ENCODE data around the gene CTNNAL1.
A peak's percentile ranks its signal among the peaks of the same experiment; 100 is the strongest.
"Not testable (repeated sequence)": the region's sequence is repeated elsewhere in the genome, so short reads cannot be mapped to it uniquely, and the experiment has no call there.

The CTNNAL1 gene, protein sequence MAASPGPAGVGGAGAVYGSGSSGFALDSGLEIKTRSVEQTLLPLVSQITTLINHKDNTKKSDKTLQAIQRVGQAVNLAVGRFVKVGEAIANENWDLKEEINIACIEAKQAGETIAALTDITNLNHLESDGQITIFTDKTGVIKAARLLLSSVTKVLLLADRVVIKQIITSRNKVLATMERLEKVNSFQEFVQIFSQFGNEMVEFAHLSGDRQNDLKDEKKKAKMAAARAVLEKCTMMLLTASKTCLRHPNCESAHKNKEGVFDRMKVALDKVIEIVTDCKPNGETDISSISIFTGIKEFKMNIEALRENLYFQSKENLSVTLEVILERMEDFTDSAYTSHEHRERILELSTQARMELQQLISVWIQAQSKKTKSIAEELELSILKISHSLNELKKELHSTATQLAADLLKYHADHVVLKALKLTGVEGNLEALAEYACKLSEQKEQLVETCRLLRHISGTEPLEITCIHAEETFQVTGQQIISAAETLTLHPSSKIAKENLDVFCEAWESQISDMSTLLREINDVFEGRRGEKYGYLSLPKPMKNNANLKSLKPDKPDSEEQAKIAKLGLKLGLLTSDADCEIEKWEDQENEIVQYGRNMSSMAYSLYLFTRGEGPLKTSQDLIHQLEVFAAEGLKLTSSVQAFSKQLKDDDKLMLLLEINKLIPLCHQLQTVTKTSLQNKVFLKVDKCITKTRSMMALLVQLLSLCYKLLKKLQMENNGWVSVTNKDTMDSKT

DNA sequence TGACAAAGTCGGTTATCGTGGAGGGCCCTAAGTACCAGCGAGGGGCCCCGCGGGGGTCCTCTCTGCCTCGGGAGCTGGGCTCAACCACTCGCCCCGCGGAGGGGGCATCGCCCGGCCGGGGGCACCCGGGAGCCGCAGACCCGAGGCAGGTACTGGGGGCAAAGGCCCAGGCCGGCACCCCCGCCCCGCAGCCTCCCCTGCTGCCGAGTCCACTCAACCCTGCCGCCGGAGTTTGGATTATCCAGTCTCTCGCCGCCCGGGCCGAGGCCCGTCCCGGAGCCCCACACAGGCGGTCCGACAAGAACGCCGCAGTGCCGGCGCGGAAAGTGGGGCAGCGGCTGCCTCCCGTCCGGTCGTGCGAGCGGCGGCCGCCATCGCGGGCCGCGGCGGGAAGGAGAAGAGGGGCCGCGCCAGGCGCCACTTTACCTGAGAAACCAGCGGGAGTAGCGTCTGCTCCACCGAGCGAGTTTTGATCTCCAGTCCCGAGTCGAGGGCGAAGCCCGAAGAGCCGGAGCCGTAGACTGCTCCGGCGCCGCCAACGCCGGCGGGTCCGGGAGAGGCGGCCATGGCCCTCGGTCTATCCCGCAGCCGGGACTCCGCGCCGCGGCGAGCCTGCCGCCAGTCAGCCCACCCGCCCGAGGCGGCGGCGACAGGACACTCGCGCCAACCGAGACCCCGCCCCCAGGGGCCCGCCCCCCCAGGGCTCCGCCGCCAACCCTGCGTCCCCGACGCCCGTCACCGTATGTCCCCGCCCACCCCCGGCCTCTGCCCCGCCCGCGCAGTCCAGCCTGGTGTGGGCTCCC lies at the start of gene CTNNAL1:
Gene CTNNAL1 (minus strand): TSS at position 624 of the 803 bp plus-strand sequence. CDS start 57 bp downstream, at position 567.
- peak; percentile 61 for DNase-seq

DNA sequence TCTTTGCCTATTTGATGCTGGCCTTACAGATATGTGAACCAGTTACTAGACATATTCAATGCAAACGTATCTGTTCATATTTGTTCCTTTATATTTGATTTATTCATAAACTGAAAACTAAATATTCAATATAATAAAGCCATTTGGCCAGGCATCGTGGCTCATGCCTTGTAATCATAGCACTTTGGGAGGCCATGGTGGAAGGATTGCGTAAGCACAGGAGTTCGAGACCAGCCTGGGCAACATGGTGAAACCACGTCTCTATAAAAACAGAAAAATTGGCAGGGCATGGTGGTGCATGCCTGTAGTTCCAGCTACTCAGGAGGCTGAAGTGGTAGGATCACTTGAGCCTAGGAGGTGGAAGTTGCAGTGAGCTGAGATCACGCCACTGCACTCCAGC lies 49.2 kb upstream of the CTNNAL1 start:
- no peak for DNase-seq

GRCh38 chr9:109060191-109060590 lies 46.9 kb upstream of the CTNNAL1 start:
- DNase-seq: no peak

- not testable (repeated sequence) for DNase-seq
Observed at GRCh38 chr9:109053121-109053520, 39.8 kb upstream of the CTNNAL1 start.

- DNase-seq: no peak
Observed at GRCh38 chr9:109052416-109052815, 39.1 kb upstream of the CTNNAL1 start.

- no peak for DNase-seq
Observed at GRCh38 chr9:109051733-109052132, 38.4 kb upstream of the CTNNAL1 start.

- DNase-seq: no peak
Observed at GRCh38 chr9:109050444-109050843, 37.1 kb upstream of the CTNNAL1 start.

DNA sequence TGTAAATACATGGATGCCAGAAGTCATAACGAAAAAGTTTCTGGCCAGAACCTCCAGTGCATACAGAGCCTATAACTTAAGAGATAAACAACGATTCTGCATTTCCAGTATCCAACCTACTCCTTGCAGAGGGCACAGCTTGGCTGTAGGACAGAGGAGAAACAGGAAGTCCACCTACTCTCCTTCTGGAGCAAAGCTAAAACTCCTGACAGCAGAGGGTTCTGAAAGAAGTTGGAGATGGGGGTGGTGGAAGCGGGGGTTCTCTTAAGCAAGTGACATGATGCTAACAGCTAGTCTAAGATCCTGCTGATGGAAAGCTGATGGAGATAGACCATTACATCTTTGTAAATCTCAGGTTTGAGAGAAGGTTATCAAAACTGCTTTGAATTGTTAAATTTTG lies 35.5 kb upstream of the CTNNAL1 start:
- DNase-seq: no peak

- no peak for DNase-seq
Observed at GRCh38 chr9:109047259-109047658, 34.0 kb upstream of the CTNNAL1 start.

DNA sequence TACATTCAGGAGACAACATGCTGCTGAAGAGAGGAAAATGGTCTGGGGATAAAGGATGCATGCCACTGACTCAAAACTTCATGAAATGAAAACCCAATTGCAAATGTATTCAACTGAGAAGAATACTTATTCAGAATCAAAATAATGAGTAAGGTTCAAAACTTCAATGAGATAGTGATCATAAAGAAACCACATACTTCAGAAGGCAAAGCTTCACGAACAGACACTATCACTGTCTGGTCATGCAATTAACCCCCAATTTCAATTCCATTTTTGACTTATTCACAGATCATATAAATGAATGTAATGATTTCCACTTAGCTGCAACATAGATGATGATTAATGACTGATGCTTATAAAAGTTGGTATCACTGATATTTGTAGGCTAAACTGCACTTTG lies 33.0 kb upstream of the CTNNAL1 start:
- DNase-seq: no peak

DNA sequence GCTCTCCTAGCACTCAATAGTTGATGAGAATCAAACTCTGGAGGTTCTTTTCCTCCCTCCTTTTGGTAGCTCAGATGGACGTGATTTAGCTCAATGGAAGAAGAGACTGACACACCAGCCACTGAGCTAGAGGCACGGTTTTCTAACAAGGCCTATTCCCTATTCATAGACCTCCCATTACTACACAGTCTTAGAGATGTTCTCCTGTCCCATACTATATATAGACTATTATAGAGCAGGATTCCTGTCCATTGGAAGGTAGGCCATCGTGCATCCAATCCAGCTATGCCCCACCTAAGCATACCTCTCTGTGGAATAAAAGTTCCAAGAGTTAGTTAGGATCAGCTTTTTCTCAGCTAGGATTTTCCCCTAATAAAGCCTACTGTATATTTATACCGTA lies 30.3 kb upstream of the CTNNAL1 start:
- no peak for DNase-seq

DNA sequence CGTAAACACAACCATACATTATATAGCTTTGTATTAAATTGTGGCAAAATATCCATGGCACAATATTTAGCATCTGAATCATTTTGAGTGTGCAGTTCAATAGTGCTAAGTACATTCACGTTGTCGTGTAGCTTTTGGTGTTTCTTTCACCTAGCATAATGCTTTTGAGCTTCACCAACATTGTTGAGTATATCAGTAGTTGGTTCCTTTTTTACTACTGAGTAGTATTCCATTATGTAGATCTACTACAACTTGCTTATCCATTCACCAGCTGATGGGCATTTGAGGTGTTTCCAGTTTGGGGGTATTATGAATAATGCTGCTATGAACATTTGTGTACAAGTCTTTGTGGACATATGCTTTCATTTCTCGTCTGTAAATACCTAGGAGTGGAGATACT lies 27.3 kb upstream of the CTNNAL1 start:
- DNase-seq: no peak

GRCh38 chr9:109039539-109039938 lies 26.2 kb upstream of the CTNNAL1 start:
- DNase-seq: no peak

- DNase-seq: no peak
Observed at GRCh38 chr9:109037946-109038715, 24.8 kb upstream of the CTNNAL1 start.

DNA sequence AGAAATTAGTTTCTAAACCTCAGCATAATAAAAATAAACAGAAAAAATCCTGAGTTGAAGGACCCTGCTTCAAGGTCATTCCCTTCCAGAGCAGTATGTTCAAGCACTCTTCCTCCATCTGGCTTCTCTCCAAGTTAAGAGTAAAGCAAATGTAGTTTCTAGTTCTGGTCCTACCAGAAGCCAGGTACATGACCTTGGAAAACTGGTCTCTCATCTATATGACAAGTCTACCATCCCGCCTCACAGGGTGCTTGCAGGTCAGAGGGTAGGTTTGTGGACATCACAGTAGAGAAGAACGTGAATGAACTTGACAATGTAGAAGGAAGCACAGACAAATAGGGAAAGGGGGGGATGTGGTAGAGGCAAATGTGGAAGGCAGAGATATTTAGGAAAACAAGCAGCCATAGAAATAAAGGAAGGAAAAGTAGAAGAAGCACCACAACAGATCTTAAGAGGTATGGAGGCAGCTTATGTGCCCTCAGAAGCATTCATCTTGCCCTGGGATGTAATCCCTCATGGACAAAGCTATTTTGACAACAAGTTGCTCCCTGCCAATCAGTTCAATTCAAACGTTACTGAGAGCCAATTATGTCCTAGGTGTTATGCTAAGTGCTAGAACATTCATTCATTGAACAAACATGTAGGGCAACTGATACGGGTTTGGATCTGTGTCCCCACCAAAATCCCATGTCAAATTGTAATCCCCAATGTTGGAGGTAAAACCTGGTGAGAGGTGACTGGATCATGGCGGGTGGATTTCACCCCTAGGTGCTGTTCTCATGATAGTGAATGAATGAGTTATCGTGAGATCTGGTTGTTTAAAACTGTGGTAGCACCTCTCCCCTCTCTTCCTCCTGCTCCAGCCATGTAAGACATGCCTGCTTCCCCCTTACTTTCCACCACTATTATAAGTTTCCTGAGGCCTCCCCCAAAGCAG lies 23.7 kb upstream of the CTNNAL1 start:
- DNase-seq: no peak

- DNase-seq: no peak
Observed at GRCh38 chr9:109035684-109036423, 22.6 kb upstream of the CTNNAL1 start.

GRCh38 chr9:109033941-109034700 lies 20.8 kb upstream of the CTNNAL1 start:
- DNase-seq: no peak

GRCh38 chr9:109031241-109031640 lies 17.9 kb upstream of the CTNNAL1 start:
- no peak for DNase-seq

DNA sequence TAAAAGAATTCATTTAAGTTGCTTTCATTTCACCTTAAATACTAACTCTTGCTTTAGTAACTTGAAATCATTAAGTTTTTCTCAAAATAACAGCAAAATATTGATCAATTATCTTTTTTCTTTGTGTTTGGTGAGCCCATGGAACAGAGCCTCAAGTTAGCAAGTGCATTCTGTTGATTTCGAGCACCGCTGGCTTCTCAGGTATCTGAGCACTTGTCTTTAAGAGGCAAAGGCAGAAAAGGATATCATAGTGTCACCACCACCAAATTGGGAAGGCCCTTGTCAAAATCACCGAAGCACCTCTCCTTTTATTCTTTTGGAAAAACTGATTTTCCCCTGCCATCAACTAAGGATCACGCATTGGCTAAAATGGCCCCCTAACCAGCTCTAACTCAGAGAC lies 17.1 kb upstream of the CTNNAL1 start:
- no peak for DNase-seq

GRCh38 chr9:109028457-109028856 lies 15.2 kb upstream of the CTNNAL1 start:
- no peak for DNase-seq
